ENCODE measurements around the gene IRF2BP1.

GRCh38 chr19:45901912-45902650 is 16.1 kb upstream of the IRF2BP1 start, which contains the start of gene MYPOP:
- TF ChIP-seq, protein P1, sequence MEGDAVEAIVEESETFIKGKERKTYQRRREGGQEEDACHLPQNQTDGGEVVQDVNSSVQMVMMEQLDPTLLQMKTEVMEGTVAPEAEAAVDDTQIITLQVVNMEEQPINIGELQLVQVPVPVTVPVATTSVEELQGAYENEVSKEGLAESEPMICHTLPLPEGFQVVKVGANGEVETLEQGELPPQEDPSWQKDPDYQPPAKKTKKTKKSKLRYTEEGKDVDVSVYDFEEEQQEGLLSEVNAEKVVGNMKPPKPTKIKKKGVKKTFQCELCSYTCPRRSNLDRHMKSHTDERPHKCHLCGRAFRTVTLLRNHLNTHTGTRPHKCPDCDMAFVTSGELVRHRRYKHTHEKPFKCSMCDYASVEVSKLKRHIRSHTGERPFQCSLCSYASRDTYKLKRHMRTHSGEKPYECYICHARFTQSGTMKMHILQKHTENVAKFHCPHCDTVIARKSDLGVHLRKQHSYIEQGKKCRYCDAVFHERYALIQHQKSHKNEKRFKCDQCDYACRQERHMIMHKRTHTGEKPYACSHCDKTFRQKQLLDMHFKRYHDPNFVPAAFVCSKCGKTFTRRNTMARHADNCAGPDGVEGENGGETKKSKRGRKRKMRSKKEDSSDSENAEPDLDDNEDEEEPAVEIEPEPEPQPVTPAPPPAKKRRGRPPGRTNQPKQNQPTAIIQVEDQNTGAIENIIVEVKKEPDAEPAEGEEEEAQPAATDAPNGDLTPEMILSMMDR (IDR thresholded peaks at IDR 0.05; ENCODE audit: low read length): no peak
- no peak for TF ChIP-seq EZH2 (optimal IDR thresholded peaks at IDR 0.05; ENCODE audit: low read depth, low read length)
